ENCODE results near the gene FAM241A. TPM values are rescaled to one million over a fixed set of nuclear protein-coding genes. Genes with fewer than 3 reads are reported as not detected.
"Not testable (repeated sequence)": the region's sequence is repeated elsewhere in the genome, so short reads cannot be mapped to it uniquely, and the experiment has no call there.

Gene FAM241A
- total RNA-seq, 1 donor: 2.2 TPM

GRCh38 chr4:112168719-112169500, 23.7 kb downstream of the FAM241A start:
- Histone ChIP-seq H3K36me3 (ENCODE audit: insufficient read depth, low read length) (no peaks in the 10 kb centered on the region), H3K9me3 (ENCODE audit: low read depth, low read length) (no peaks in the 10 kb centered on the region), H3K27ac (ENCODE audit: low read depth, low read length) (no peak overlapping the region), H3K4me3 (ENCODE audit: insufficient read depth, low read length) (no peak overlapping the region), H3K4me2 (ENCODE audit: insufficient read depth, low read length) (no peak overlapping the region), H3K4me1 (ENCODE audit: insufficient read depth, low read length) (peaks cover 10% of the 10 kb centered on the region), H4K20me1 (ENCODE audit: insufficient read depth, low read length) (no peaks in the 10 kb centered on the region), H3K79me2 (ENCODE audit: insufficient read depth, low read length) (no peaks in the 10 kb centered on the region), H3K27me3 (ENCODE audit: insufficient read depth, low read length) (no peaks in the 10 kb centered on the region), H2AFZ (ENCODE audit: low read length) (no peak overlapping the region)
- no peak for DNase-seq (ENCODE audit: insufficient read length, low spot score, missing footprints)
- no peak for TF ChIP-seq CTCF (IDR thresholded peaks at IDR 0.05; ENCODE audit: extremely low read depth, low read depth, low read length)

GRCh38 chr4:112170451-112170993, 25.3 kb downstream of the FAM241A start:
- no peaks in the 10 kb centered on the region for H3K79me2 ChIP-seq (ENCODE audit: insufficient read depth, low read length)
- H3K4me2 ChIP-seq (ENCODE audit: insufficient read depth, low read length): peak overlapping the region; percentile 72
- peak overlapping the region; percentile 74 for H3K27ac ChIP-seq (ENCODE audit: low read depth, low read length)
- TF ChIP-seq CTCF (IDR thresholded peaks at IDR 0.05; ENCODE audit: extremely low read depth, low read depth, low read length): no peak
- H2AFZ ChIP-seq (ENCODE audit: low read length): peak overlapping the region; percentile 75
- H4K20me1 ChIP-seq (ENCODE audit: insufficient read depth, low read length): no peaks in the 10 kb centered on the region
- H3K4me1 ChIP-seq (ENCODE audit: insufficient read depth, low read length): peaks cover 10% of the 10 kb centered on the region
- H3K27me3 ChIP-seq (ENCODE audit: insufficient read depth, low read length): no peaks in the 10 kb centered on the region
- no peaks in the 10 kb centered on the region for H3K9me3 ChIP-seq (ENCODE audit: low read depth, low read length)
- H3K4me3 ChIP-seq (ENCODE audit: insufficient read depth, low read length): no peak overlapping the region
- no peaks in the 10 kb centered on the region for H3K36me3 ChIP-seq (ENCODE audit: insufficient read depth, low read length)
- peak; percentile 87 for DNase-seq (ENCODE audit: insufficient read length, low spot score, missing footprints)

GRCh38 chr4:112171051-112171763, 26.0 kb downstream of the FAM241A start:
- H3K36me3 ChIP-seq (ENCODE audit: insufficient read depth, low read length); H3K79me2 ChIP-seq (ENCODE audit: insufficient read depth, low read length); H3K27me3 ChIP-seq (ENCODE audit: insufficient read depth, low read length); H3K9me3 ChIP-seq (ENCODE audit: low read depth, low read length); H4K20me1 ChIP-seq (ENCODE audit: insufficient read depth, low read length); DNase-seq (ENCODE audit: insufficient read length, low spot score, missing footprints): not testable (repeated sequence)
- Histone ChIP-seq H3K4me3 (ENCODE audit: insufficient read depth, low read length) (peak overlapping the region; percentile 14), H3K4me2 (ENCODE audit: insufficient read depth, low read length) (peak overlapping the region; percentile 72), H2AFZ (ENCODE audit: low read length) (peak overlapping the region; percentile 75), H3K4me1 (ENCODE audit: insufficient read depth, low read length) (peaks cover 10% of the 10 kb centered on the region), H3K27ac (ENCODE audit: low read depth, low read length) (peak overlapping the region; percentile 74)

- Histone ChIP-seq H3K4me3 (ENCODE audit: insufficient read depth, low read length) (no peak overlapping the region), H3K4me1 (ENCODE audit: insufficient read depth, low read length) (peaks cover 10% of the 10 kb centered on the region), H2AFZ (ENCODE audit: low read length) (no peak overlapping the region), H3K36me3 (ENCODE audit: insufficient read depth, low read length) (no peaks in the 10 kb centered on the region), H3K79me2 (ENCODE audit: insufficient read depth, low read length) (no peaks in the 10 kb centered on the region), H3K9me3 (ENCODE audit: low read depth, low read length) (no peaks in the 10 kb centered on the region), H3K27ac (ENCODE audit: low read depth, low read length) (no peak overlapping the region), H3K27me3 (ENCODE audit: insufficient read depth, low read length) (no peaks in the 10 kb centered on the region), H4K20me1 (ENCODE audit: insufficient read depth, low read length) (no peaks in the 10 kb centered on the region), H3K4me2 (ENCODE audit: insufficient read depth, low read length) (no peak overlapping the region)
- TF ChIP-seq CTCF (IDR thresholded peaks at IDR 0.05; ENCODE audit: extremely low read depth, low read depth, low read length): no peak
- DNase-seq (ENCODE audit: insufficient read length, low spot score, missing footprints): no peak
Observed at GRCh38 chr4:112172180-112172579, 26.9 kb downstream of the FAM241A start.
